Calu3 (cell line): ENCODE results near the gene SLC23A2. TPM values are rescaled to one million over a fixed set of nuclear protein-coding genes. Genes with fewer than 3 reads are reported as not detected.
A peak's percentile ranks its signal among the peaks of the same experiment; 100 is the strongest.

Experiments
- BruUV-seq: library from RNA; stranded (reverse); fragments of 400-500 nt; replicated peaks from 2 replicates; lab custom pipeline; 2021; lab: Mats Ljungman, UMichigan
- CTCF ChIA-PET: fragments of 300-600 bp; sonication (Branson Sonifier 250); formaldehyde crosslinking; loops from one replicate; lab custom pipeline; 2022; ENCODE audit warnings: antibody characterized with exemption; lab: Charles Lee
- DNase-seq: peaks from one replicate; pipeline ENCODE4 v3.0.0; 2022
- H3K27ac Mint-ChIP-seq: one replicate; pipeline ENCODE4 v1.8.0; 2022; ENCODE audit warnings: mixed read lengths; ENCODE audit not compliant: unreplicated experiment
- H3K27me3 Mint-ChIP-seq: one replicate; pipeline ENCODE4 v1.8.0; 2022; ENCODE audit warnings: mixed read lengths; ENCODE audit not compliant: unreplicated experiment
- H3K36me3 Mint-ChIP-seq: one replicate; pipeline ENCODE4 v1.8.0; 2022; ENCODE audit warnings: mild to moderate bottlenecking, moderate library complexity, mixed read lengths; ENCODE audit not compliant: insufficient read depth, unreplicated experiment
- H3K4me1 Mint-ChIP-seq: one replicate; pipeline ENCODE4 v1.8.0; 2022; ENCODE audit warnings: mild to moderate bottlenecking, low read depth, mixed read lengths; ENCODE audit not compliant: unreplicated experiment
- H3K4me3 Mint-ChIP-seq: one replicate; pipeline ENCODE4 v1.8.0; 2022; ENCODE audit warnings: mild to moderate bottlenecking, low read depth, moderate library complexity, mixed read lengths; ENCODE audit not compliant: unreplicated experiment
- H3K9me3 Mint-ChIP-seq: one replicate; pipeline ENCODE4 v1.8.0; 2022; ENCODE audit warnings: low read depth, mixed read lengths; ENCODE audit not compliant: unreplicated experiment
- intact Hi-C: fragments of 100-400 bp; cut with micrococcal nuclease; formaldehyde crosslinking; loops from one replicate; pipeline ENCODE4 v1.10.0; 2022; ENCODE audit not compliant: unreplicated experiment
- total RNA-seq: library from RNA; stranded (reverse); gene quantifications from 2 replicates; pipeline ENCODE4 v1.2.3, GENCODE V29; 2022
- TF ChIP-seq, protein P1 (sequence below): fragments of 200-600 bp; IDR thresholded peaks from one replicate; pipeline ENCODE4 v1.8.0; 2022; ENCODE audit warnings: antibody characterized with exemption; ENCODE audit not compliant: unreplicated experiment

SLC23A2 gene
- total RNA-seq, 1 experiment from 2014 or later: 14.8 TPM

DNA sequence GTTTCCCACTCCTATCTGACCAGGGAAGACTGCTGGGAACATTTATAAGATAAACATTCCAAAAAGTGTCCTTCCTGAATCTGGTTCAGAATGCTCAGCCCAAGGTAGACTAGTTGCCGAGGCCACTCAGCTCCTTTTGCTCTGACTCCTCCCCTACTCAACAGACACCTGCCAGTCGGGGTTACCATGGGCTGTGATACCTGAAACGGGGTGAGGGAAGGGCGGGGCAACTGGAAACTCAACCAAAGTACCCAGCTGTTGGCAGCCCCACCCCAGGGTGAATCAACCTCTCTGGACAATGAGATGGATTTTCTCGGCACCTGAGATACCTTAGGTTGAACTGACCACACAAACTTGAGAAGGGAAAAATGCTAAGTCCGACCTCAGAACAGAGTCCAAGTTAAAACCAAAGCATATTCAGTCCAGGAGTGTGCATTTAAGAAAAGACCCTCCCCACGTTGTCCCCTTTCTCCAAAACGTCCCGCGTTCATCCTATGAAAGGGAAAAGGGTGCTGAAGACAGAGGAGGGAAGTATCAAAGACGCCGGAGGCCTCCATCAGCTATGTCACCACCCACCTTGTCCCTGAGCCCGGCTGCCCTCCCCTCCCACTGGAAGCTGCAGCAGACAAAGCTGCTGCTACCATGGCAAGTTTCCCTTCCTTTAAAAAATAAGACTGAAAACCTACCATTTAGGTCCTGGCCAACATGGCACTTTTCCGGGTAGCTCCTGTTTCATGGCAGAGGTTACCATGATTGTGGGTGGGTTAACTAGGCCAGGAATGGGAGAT is 100.1 kb downstream of the SLC23A2 start:
- H3K27ac Mint-ChIP-seq: no peak overlapping the region
- H3K36me3 Mint-ChIP-seq: peaks cover 5% of the 10 kb centered on the region
- intact Hi-C loops: no loop called here
- no peaks in the 10 kb centered on the region for H3K9me3 Mint-ChIP-seq
- DNase-seq: no peak
- peaks cover 36% of the 10 kb centered on the region for H3K4me1 Mint-ChIP-seq
- CTCF ChIA-PET: no interaction called here
- BruUV-seq: no TSS peak
- no peak overlapping the region for H3K4me3 Mint-ChIP-seq
- TF ChIP-seq, protein P1, sequence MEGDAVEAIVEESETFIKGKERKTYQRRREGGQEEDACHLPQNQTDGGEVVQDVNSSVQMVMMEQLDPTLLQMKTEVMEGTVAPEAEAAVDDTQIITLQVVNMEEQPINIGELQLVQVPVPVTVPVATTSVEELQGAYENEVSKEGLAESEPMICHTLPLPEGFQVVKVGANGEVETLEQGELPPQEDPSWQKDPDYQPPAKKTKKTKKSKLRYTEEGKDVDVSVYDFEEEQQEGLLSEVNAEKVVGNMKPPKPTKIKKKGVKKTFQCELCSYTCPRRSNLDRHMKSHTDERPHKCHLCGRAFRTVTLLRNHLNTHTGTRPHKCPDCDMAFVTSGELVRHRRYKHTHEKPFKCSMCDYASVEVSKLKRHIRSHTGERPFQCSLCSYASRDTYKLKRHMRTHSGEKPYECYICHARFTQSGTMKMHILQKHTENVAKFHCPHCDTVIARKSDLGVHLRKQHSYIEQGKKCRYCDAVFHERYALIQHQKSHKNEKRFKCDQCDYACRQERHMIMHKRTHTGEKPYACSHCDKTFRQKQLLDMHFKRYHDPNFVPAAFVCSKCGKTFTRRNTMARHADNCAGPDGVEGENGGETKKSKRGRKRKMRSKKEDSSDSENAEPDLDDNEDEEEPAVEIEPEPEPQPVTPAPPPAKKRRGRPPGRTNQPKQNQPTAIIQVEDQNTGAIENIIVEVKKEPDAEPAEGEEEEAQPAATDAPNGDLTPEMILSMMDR: no peak
- H3K27me3 Mint-ChIP-seq: no peaks in the 10 kb centered on the region

DNA sequence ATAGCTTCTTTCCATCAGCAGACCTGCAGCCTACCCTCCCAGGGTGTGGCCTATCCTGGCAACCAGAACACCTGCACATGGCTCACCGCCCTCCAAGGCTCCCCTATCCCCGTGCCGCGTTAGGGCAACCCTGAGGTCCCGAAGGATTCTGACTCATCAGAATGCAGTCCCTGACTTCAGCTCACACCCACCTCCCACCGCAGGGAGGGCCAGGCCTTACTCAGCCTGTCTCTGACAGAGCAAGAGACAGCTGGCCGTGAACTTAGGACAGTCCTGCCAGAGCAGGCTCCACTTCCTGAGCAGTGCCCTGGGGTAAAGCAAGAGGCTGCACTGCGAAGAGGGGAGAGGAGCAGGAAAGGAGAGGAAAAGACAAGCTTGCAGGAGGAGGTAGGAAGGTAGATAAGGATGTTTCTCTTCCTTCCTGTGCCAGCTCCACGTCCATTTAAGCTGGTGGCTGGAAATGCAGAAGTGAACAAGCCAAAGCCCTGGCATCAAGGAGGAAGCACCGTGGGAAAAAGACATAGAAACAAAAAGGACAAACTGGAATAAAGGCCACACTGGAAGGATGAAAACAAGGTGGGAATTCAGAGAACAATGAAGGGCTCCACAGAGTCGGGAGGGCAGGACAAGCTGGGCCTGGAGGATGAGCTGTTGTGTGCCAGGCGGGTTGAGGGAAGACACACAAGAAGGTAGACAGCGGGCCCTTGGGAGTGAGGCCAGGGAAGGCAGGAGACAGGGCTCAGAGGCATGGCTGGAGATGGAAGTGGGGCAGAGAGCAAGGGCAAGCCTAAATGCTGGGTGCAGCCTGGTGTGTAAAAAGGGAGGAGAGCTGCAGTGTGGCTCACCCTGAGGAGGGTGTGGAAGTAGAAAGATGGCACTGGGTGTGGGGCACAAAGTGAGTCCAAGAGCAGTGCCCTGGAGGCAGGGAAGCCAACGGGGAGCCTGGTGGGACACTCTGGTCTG is 102.7 kb downstream of the SLC23A2 start:
- Mint-ChIP-seq H3K36me3 (peaks cover 5% of the 10 kb centered on the region), H3K4me3 (no peak overlapping the region), H3K9me3 (no peaks in the 10 kb centered on the region), H3K27me3 (no peaks in the 10 kb centered on the region), H3K27ac (peak overlapping the region; percentile 53), H3K4me1 (peaks cover 36% of the 10 kb centered on the region)
- DNase-seq: peak; percentile 67
- CTCF ChIA-PET: interaction anchor here (0.7 to 0.8 kb wide), 2 partner anchors 20 to 57 kb away, joined by 3 read pairs; no protein-coding TSS in a partner anchor
- TF ChIP-seq, protein P1: no peak
- intact Hi-C loops: no loop called here
- no TSS peak for BruUV-seq

DNA sequence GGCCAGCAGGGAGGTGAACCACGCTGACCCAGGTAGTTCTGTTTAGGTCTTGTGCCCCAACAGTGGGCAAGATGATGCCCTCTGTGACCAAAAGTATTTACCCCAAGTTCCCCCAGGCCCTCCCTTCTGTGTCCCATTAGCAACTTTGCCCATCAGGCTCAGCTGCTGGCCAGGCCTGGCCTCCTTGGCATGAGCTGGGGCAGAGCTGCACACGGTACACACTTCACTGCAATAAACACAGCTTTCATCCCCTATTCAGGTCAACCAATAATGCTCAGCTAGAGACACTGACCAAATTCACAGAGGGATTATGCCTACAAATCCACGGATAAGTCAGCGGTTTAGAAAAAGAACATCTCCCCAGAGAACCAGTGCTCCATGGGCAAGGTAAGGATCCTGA is 103.7 kb downstream of the SLC23A2 start:
- CTCF ChIA-PET: interaction anchor here (0.7 kb wide), 1 partner anchor 21 kb away, joined by 3 read pairs; no protein-coding TSS in a partner anchor
- peaks cover 36% of the 10 kb centered on the region for H3K4me1 Mint-ChIP-seq
- TF ChIP-seq, protein P1: no peak
- no peaks in the 10 kb centered on the region for H3K9me3 Mint-ChIP-seq
- no TSS peak for BruUV-seq
- DNase-seq: no peak
- H3K4me3 Mint-ChIP-seq: no peak overlapping the region
- intact Hi-C loops: no loop called here
- H3K27ac Mint-ChIP-seq: peak overlapping the region; percentile 34
- no peaks in the 10 kb centered on the region for H3K27me3 Mint-ChIP-seq
- peaks cover 5% of the 10 kb centered on the region for H3K36me3 Mint-ChIP-seq

DNA sequence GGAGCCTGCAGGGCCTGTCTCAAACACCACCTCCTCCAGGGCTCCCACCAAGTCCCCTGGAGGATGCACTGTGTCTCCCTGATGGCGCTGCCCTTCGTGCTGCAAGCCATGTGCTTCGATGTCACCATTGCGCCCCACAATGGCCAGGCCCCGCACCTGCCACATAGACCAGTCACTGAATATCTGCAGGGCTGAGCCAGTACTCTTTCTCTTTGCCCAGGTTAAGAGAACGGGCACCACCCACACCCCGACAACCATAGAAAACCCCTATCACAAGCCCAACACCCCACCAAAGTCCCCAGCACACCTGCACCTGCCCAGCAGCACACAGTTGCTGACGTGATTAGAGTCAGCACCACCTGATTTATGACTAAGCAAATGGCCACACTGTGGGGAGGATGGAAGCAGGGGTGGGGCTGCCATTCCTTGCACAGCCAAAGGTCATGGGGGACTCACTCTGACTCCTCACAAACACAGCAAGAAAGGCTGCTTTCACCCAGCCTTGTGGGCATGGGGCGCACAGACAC is 104.3 kb downstream of the SLC23A2 start:
- Mint-ChIP-seq H3K27me3 (no peaks in the 10 kb centered on the region), H3K9me3 (no peaks in the 10 kb centered on the region), H3K4me3 (no peak overlapping the region), H3K4me1 (peaks cover 34% of the 10 kb centered on the region), H3K36me3 (peaks cover 5% of the 10 kb centered on the region), H3K27ac (peak overlapping the region; percentile 34)
- intact Hi-C loops: no loop called here
- BruUV-seq: no TSS peak
- DNase-seq: no peak
- TF ChIP-seq, protein P1: no peak
- CTCF ChIA-PET: no interaction called here
